Activated naive CD4-positive, alpha-beta T cell treated with anti-CD3 and anti-CD28 coated beads, Interleukin-2, amount 50 U/mL, for 72 hours (primary cell): Measurements from ENCODE around the gene SNX33. TPM values are rescaled to one million over a fixed set of nuclear protein-coding genes. Genes with fewer than 3 reads are reported as not detected.
"Not testable (repeated sequence)": the region's sequence is repeated elsewhere in the genome, so short reads cannot be mapped to it uniquely, and the experiment has no call there.

Experiments
- ATAC-seq, 2 donors: fragments of 150-1000 bp; cut with Tn5 transposase; 2 replicates each; pipeline ENCODE4 v1.10.0; 2021; ENCODE audit warnings: mild to moderate bottlenecking in 2 of 2, moderate library complexity in 2 of 2
- DNase-seq, 2 donors: peaks; one replicate each; pipeline ENCODE4 v3.0.0; 2021 to 2022; ENCODE audit warnings: low spot score in 2 of 2
- H3K27ac Mint-ChIP-seq, 2 donors: one replicate each; pipeline ENCODE4 v1.8.0; 2022; ENCODE audit warnings: mild to moderate bottlenecking in 2 of 2, mixed read lengths in 2 of 2
- H3K36me3 Mint-ChIP-seq, 2 donors: one replicate each; pipeline ENCODE4 v1.8.0; 2022; ENCODE audit warnings: mixed read lengths in 2 of 2
- H3K9me3 Mint-ChIP-seq, 2 donors: one replicate each; pipeline ENCODE4 v1.8.0; 2022; ENCODE audit warnings: mixed read lengths in 2 of 2
- total RNA-seq, 2 donors: library from RNA; stranded (reverse); gene quantifications; one replicate each; pipeline ENCODE4 v1.2.3, GENCODE V29; 2022

The SNX33 gene, protein sequence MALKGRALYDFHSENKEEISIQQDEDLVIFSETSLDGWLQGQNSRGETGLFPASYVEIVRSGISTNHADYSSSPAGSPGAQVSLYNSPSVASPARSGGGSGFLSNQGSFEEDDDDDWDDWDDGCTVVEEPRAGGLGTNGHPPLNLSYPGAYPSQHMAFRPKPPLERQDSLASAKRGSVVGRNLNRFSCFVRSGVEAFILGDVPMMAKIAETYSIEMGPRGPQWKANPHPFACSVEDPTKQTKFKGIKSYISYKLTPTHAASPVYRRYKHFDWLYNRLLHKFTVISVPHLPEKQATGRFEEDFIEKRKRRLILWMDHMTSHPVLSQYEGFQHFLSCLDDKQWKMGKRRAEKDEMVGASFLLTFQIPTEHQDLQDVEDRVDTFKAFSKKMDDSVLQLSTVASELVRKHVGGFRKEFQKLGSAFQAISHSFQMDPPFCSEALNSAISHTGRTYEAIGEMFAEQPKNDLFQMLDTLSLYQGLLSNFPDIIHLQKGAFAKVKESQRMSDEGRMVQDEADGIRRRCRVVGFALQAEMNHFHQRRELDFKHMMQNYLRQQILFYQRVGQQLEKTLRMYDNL
- 1 to 10 TPM; 3.1 to 4.0 TPM for total RNA-seq

DNA sequence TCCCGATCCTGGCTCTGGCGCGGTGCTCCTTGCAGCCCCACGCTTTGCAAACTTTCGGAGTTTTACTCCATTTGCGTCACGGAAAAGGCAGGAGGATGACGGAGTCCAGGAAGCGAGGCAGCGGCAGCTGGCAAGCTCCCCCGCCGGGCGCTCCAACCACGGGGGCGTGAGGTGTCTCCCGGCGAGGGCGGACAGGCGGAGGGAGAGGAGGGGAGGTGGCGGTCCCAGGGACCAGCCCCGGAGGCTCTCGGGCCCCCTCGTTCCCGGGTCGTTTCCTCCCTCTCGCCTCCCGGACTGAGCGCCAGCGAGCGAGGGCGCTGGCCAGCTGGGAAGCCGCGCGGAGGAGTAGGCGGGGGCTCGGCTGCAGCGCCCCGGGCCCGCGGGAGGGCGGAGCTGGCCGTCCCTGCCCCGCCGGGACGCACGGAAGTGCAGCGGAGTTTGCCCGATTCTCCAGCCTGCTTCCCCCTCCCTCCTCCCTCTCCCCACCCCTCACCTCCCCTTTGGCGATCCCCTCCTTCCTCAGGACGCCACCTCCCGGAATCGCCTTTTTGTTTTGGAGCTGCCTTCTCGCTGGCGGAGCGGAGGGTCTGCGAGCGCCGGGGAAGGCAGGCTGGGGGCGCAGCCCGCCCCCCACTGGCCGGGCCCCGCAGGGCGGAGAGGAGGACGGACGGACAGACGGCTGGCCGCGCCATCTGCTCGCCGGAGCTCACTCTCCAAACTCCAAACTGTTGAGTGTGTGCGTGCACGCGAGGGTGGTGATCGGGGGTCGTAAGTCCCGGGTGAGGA lies at the start of gene SNX33:
Gene SNX33, plus strand, starts transcription at position 543 of the 786 bp plus-strand sequence. CDS start 1,191 bp downstream, outside the sequence.
- Mint-ChIP-seq H3K36me3 (no peaks in the 10 kb centered on the region), H3K9me3 (no peaks in the 10 kb centered on the region), H3K27ac (peak within 1 kb of the TSS; percentile 36 to 82)
- DNase-seq: peak; percentile 56 to 79
- ATAC-seq: peak; percentile 75 to 80

DNA sequence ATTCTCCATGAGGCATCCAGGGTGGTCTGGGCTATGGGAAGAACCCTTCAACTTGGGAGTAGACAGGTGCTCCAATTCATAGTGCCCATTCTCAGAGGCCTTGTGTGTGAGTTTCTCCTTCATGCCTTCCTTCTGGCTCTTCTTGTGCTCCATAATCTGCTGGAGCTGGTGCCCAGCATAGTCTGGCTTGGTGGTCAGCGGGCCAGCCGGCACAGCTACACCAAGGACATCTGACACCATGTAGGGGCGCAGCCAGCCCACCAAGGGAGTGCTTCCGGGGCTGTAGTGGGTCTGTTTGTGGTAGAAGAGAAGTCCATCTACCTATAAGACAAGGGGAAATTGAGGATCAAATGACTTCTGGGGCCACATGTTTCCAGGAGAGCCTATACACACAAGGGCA lies 49.4 kb upstream of the SNX33 start:
- H3K9me3 Mint-ChIP-seq: no peaks in the 10 kb centered on the region
- DNase-seq (no peak), ATAC-seq (no peak)
- peaks cover 11 to 22% of the 10 kb centered on the region in 2 donors for H3K36me3 Mint-ChIP-seq
- peak overlapping the region; percentile 40 to 94 for H3K27ac Mint-ChIP-seq

DNA sequence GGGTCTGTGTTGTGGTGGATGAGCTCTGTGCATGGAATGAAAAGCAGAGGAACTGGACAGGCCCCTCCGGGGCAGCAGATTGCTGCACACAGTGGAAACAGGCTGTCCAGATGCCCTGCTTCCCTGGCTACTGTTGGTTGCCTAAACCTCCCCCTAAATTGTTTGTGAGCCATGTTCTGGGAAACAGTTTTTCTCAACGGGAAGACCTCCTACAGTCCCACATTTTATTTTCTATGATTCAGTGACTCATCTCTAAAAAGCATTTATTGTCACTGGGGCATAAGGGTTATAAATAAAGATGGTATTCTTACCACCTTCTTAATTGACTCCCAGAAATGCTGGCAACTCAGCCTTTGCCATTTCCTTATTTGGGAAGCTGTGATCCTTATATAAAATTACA lies 48.3 kb upstream of the SNX33 start:
- H3K36me3 Mint-ChIP-seq: peaks cover 11 to 22% of the 10 kb centered on the region in 2 donors
- ATAC-seq (no peak), DNase-seq (no peak)
- no peak overlapping the region for H3K27ac Mint-ChIP-seq
- no peaks in the 10 kb centered on the region for H3K9me3 Mint-ChIP-seq

DNA sequence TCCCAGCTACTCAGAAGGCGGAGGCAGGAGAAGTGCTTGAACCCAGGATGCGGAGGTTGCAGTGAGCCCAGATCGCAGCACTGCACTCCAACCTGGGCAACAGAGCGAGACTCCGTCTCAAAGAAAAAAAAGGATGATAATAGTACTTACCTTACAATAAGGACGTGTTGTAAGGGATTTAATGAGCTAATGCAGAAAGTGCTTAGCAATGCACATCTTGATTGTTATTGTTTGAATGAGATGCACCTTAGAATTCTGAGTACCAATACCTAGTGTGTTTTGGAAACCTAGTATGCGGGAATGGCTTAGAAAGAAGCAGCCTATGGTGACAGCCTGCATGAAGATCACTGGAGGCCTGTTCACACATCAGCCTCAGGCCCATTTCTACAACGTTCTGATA lies 41.7 kb upstream of the SNX33 start:
- Mint-ChIP-seq H3K36me3 (peaks cover 29 to 53% of the 10 kb centered on the region in 2 donors), H3K9me3 (no peaks in the 10 kb centered on the region), H3K27ac (peak overlapping the region; percentile 23 to 82)
- ATAC-seq (no peak), DNase-seq (no peak)

DNA sequence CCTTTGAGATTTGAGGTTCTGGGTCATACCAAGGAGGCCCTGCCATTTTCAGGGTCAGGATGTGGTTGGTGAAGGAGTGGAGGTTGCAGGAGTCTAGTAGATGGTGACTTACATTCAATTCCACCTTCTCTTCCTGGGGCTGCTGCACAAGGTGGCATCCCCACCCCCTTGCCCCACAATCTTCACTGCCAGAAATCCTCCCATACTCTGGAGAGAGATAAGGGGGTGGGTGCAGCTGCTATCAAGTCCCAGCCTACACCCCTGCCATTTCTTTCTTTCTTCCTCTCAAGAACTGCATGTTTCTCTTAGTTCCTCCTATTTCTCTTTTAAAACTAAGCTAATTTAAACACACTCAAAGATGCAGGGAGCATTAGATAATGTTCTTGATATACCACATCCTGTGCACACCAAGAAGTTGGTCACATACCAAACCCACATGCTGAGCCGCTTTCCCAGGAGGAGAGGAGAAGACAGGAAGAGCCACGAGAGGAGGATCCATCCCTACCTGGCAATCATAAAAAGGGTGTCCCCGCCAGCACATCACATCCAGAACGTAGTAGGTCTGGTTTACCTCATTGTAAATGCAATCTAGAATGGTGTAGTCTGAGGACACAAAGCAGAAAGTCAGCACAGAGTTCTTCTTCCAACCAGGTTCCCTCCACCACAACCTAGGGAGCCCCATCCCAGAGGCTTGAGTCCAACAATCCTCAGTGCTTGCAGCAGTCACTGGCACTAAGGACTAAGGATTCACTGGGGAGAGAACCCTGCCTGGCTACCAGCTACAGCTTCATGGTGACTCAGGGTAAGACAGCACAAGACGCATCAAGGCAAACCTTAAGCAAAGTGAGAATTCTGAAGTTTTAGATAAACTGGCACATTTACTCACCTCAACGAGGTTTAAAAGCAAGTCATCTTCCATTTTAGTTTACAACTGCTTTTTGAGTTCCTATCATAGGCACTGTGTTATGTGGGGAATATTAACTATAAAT lies 40.7 kb upstream of the SNX33 start:
- no peak for DNase-seq
- H3K27ac Mint-ChIP-seq: peak overlapping the region; percentile 82 to 93

DNA sequence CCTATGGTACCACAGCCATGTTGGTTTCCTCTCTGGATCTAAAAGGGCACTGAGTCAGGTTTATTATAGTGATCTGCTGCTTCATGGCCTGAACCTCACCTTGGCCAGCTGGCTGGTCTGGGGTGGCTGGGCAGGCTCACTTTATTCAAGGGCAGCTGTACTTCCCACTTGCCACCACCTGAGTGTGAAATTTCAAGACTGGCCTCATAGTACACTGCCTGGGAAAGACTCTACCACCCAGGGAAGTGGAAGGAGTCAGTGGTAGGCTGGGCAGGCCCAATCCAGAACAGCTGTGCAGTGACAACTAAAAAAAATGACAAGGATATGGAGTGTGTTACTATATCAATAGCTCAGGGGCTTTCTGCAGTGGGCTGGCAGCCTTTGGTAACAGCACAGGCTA lies 30.9 kb upstream of the SNX33 start:
- ATAC-seq: no peak
- Mint-ChIP-seq H3K27ac (peak overlapping the region; percentile 30 to 78), H3K9me3 (no peaks in the 10 kb centered on the region), H3K36me3 (peaks cover 16 to 27% of the 10 kb centered on the region in 2 donors)
- DNase-seq: no peak

More for the DNA sequence above, 40.7 kb upstream of the SNX33 start:
- Mint-ChIP-seq H3K9me3 (no peaks in the 10 kb centered on the region), H3K36me3 (peaks cover 31 to 53% of the 10 kb centered on the region in 2 donors)
- peak; percentile 65 to 79 for ATAC-seq

DNA sequence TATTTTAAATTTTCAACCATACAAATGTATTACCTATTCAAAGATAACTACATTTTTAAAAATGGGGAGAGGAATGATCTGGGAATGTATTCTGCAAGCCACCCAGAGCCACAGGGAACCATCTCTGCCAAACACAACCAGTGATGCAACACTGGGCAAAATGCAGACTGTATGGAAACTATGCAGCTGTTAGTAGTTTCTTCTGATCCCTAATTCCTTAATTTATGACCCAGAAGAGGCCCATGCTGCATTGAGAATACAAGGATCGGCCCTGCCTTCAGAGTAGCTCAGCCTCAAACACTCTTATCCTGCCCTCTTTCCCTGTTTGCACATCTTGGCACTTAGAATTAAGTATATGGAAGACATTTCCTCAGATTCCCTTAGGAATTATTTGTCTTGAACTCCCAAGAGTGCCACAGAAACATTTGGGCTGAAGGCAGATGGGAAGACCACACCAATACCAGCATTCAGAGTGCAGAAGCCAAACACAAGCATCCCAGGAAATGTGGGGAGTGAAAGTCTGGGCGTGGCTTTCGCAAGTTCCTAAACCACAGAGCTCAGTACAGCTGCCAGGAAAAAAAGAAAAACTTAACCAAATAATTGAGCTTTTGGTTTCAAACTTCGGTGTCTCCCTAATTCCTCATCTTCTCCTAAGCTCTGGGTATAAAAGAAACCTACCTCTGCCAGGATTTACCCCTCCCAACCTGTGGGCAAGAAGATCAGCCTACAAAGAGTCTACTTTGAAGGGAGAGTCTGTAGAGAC lies 27.5 kb upstream of the SNX33 start:
- peak overlapping the region; percentile 88 to 92 for H3K27ac Mint-ChIP-seq
- H3K36me3 Mint-ChIP-seq: peaks cover 6 to 24% of the 10 kb centered on the region in 2 donors
- ATAC-seq: no peak
- DNase-seq: no peak
- no peaks in the 10 kb centered on the region for H3K9me3 Mint-ChIP-seq

DNA sequence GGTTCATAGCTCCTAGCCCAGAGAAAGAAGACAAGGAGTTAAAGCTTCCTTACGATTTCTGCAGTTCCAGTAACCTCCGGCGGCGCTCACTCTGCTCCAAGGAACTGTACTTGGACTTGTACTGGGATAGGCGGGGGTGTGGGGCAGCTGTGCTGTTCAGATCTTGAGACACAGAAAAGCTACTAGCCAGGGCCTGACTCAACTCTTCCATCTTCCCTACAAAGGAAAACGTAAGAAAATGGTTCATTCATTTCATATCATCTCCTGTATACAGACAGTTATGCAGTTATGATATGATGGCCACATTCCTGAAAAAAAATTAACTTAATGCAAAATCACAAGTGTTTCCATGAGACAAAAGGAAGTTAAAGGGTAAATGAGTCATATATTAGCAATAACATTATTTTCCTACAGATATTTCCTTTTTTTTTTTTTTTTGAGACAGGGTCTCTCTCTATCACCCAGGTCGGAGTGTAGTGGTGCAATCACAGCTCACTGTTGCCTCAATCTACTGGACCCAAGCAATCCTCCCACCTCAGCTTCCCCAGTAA lies 26.8 kb upstream of the SNX33 start:
- H3K27ac Mint-ChIP-seq: peak overlapping the region; percentile 88 to 94
- ATAC-seq (peak in 1 of 2 donors; percentile 41), DNase-seq (no peak)
- peaks cover 8 to 17% of the 10 kb centered on the region in 2 donors for H3K36me3 Mint-ChIP-seq
- H3K9me3 Mint-ChIP-seq: no peaks in the 10 kb centered on the region

DNA sequence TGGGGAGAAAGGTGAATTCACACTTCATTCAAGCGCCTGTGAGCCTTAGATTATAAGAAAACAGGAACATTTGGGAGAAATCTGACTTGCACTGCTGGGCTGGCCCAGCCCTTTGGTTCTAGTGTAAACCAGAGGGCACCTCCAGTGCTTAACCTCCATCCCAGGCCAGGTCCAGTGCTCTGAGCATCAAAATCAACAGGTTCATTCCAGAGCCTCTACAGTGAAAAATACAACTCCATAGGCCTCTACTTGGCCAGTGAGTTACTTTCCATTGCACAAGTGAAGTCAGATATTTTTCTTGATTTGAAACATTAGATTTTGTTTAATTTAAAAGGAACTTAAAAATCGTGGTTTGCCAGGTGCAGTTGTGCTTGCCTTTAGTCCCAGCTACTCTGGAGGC lies 25.2 kb upstream of the SNX33 start:
- ATAC-seq (no peak), DNase-seq (no peak)
- Mint-ChIP-seq H3K9me3 (no peaks in the 10 kb centered on the region), H3K27ac (peak overlapping the region in 1 of 2 donors; percentile 88), H3K36me3 (peaks cover 7 to 15% of the 10 kb centered on the region in 2 donors)

DNA sequence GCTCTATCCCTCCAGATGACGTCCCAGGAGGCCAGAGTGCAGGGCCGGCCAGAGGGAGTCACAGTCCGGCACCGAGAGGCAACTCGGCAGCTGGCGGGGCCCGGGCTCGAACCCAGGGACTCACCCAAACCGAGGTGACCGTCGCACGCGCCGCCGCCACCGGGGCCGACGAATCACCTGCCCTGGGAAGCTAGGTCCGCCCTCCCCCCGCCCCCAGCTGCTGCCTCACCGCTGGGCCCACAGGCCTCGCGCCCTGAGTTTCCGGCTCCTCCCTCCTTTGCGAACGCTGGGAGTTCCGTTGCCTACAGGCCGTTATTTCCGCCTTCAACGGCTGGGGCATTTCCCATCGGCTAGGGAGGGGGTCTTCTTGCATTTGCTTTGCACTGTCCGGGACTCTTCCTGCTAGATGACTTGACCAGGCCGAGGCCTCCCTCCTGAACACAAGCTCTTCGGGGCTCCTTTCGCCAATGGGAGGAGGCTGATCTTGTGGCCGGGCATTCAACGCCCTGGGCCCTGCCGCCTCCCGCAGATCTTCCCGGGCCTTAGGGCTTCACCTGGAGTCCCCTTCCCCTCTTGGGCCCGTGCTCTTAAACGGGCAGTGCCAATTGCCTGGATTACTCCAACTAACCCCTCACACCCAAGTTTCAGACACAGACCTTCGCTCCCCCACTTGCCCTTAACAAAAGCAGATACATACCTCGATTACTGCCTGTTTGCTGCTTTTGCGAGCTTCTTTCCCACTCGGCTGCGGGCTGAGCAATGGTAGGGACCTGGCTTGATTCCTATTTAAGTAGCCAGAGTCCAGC lies 22.0 kb upstream of the SNX33 start, which contains the start of gene SNUPN:
Gene SNUPN, minus strand, starts transcription at position 184 of the 806 bp plus-strand sequence. CDS start 4,674 bp downstream, outside the sequence.
- DNase-seq (peak; percentile 87 to 92), ATAC-seq (peak; percentile 80 to 89)
- peak within 1 kb of the TSS; percentile 86 to 95 for H3K27ac Mint-ChIP-seq
- H3K9me3 Mint-ChIP-seq: no peaks in the 10 kb centered on the region
- H3K36me3 Mint-ChIP-seq: peaks cover 6 to 8% of the 10 kb centered on the region in 2 donors

DNA sequence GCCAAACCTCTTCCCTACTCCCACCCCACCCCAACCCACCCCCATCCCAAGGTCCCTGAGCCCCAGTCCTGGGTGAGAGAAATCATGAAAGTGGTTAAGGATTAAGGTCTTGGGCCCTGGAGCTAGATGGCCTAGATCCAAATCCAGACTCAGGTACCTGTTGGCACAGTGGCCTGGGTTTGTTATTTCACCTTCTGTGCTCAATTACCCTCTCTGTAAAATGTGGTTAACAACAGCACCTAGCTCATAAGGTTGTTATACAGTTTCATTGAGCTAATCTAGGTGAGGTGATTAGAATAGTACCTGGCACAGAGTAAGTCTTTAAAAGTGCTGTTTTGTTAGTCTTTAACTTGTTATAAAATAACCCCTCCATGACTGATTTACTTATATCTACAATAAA lies 15.8 kb upstream of the SNX33 start:
- Mint-ChIP-seq H3K27ac (no peak overlapping the region), H3K36me3 (no peaks in the 10 kb centered on the region), H3K9me3 (no peaks in the 10 kb centered on the region)
- ATAC-seq (no peak), DNase-seq (no peak)

DNA sequence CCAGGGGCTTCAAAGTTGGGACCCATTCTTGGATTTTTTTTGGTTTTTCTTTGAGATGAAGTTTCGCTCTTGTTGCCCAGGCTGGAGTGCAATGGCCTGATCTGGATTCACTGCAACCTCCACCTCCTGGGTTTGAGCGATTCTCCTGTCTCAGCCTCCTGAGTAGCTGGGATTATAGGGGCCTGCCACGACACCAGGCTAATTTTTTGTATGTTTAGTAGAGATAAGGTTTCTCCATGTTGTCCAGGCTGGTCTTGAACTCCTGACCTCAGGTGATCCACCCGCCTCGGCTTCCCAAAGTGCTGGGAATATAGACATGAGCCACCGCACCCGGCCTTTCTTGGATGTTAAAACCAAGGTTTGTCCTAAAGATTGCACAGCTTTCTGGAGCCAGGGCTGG lies 13.8 kb upstream of the SNX33 start:
- H3K9me3 Mint-ChIP-seq, DNase-seq, ATAC-seq, H3K27ac Mint-ChIP-seq: not testable (repeated sequence)
- H3K36me3 Mint-ChIP-seq: peaks cover 9 to 15% of the 10 kb centered on the region in 2 donors

DNA sequence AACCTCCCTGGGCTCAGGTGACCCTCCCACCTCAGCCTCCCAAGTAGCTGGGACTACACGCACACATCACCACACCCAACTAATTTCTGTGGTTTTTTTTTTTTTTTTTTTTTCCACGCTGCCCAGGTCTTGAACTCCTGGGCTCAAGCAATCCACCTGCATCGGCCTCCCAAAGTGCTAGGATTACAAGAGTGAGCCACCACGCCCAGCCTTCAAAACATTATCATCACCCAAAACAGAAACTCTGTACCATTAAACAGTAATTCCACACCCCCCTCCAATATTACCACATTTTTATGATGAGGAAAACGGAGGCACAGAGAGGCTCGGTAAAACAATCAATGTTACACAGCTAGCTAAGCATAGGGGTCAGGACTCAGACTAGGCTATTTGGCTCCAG lies 11.7 kb upstream of the SNX33 start:
- Mint-ChIP-seq H3K27ac (peak overlapping the region in 1 of 2 donors; percentile 88), H3K9me3 (no peaks in the 10 kb centered on the region), H3K36me3 (peaks cover 17 to 25% of the 10 kb centered on the region in 2 donors)
- ATAC-seq: no peak
- no peak for DNase-seq
